ENCODE data around the gene CD300LB. TPM values are rescaled to one million over a fixed set of nuclear protein-coding genes. Genes with fewer than 3 reads are reported as not detected.

CD300LB gene
- total and polyA plus RNA-seq, 7 donors: 0.33 to 1.1 (median 0.51) TPM; not detected in 1

DNA sequence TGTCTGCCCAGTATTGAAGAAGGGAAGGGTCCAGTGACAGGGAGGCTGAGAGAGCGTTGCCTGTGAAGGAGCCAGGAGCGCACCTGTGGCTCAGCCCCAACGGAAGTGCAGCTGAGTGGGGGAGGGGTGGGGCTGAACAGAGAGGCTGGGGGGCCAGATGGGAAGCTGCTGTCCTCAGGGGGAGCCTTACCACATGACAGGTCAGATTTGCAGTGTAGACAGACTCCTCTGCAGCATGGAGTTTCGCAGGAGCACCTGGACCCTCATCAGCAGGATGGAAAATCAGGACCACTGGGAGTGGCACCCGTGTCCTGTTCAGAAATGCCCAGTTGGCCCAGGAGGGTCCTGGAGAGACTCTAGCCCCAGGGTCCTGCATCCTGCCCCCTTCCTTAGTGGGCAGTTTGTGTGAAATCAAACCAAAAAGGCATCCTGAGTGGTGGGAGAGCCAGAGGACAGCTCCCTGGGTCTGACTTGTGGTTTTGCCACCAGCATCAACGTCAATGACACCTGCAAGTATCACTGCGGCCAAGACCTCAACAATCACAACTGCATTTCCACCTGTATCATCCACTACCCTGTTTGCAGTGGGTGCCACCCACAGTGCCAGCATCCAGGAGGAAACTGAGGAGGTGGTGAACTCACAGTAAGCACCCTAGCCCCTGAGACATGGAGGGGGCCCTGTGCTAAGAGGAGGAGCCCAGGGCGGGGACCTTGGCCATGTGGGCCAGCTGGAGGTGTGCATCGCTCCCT lies 57.1 kb downstream of the CD300LB start:
- intact Hi-C loops (cut with DNase I): no loop called here
- H3K9me3 ChIP-seq: peaks cover 0 to 9% (median 3%) of the 10 kb centered on the region in 4 donors
- H3K36me3 ChIP-seq: no peaks in the 10 kb centered on the region
- DNase-seq: no peak
- H3K4me3 ChIP-seq: no peak overlapping the region
- peaks cover 0 to 47% (median 3%) of the 10 kb centered on the region in 3 donors for H3K27me3 ChIP-seq
- H3K27ac ChIP-seq: no peak overlapping the region
- 63 to 71% methylated on average over 9 of the region's 9 CpGs for WGBS, 2 donors
- TF ChIP-seq, protein P1, sequence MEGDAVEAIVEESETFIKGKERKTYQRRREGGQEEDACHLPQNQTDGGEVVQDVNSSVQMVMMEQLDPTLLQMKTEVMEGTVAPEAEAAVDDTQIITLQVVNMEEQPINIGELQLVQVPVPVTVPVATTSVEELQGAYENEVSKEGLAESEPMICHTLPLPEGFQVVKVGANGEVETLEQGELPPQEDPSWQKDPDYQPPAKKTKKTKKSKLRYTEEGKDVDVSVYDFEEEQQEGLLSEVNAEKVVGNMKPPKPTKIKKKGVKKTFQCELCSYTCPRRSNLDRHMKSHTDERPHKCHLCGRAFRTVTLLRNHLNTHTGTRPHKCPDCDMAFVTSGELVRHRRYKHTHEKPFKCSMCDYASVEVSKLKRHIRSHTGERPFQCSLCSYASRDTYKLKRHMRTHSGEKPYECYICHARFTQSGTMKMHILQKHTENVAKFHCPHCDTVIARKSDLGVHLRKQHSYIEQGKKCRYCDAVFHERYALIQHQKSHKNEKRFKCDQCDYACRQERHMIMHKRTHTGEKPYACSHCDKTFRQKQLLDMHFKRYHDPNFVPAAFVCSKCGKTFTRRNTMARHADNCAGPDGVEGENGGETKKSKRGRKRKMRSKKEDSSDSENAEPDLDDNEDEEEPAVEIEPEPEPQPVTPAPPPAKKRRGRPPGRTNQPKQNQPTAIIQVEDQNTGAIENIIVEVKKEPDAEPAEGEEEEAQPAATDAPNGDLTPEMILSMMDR (IDR thresholded peaks at IDR 0.05): no peak
- TF ChIP-seq POLR2A (IDR thresholded peaks at IDR 0.05): no peak
- no peak for TF ChIP-seq EP300 (IDR thresholded peaks at IDR 0.05)
- TF ChIP-seq POLR2AphosphoS5 (IDR thresholded peaks at IDR 0.05): no peak
- H3K4me1 ChIP-seq: no peaks in the 10 kb centered on the region

DNA sequence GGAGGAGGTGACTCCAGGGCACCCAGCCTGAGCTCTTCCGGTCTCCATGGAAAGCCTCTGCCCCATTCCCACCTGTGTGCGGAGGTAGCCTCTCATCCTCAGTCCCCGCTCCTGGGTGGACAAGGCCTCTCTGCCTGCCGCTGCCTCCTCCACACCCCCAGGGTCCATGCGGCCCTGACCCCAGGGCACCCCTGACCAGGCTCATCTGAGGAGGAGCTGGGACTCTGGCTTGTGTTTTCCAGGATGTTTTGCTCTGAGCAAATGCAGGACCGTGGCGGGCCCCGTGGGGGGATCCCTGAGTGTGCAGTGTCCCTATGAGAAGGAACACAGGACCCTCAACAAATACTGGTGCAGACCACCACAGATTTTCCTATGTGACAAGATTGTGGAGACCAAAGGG lies 58.0 kb downstream of the CD300LB start:
- no peak overlapping the region for H3K27ac ChIP-seq
- H3K27me3 ChIP-seq: peaks cover 4 to 55% (median 7%) of the 10 kb centered on the region in 3 donors
- TF ChIP-seq, protein P1 (IDR thresholded peaks at IDR 0.05): no peak
- TF ChIP-seq POLR2AphosphoS5 (IDR thresholded peaks at IDR 0.05) (no peak), POLR2A (IDR thresholded peaks at IDR 0.05) (no peak), EP300 (IDR thresholded peaks at IDR 0.05) (no peak)
- no peak overlapping the region for H3K4me3 ChIP-seq
- peaks cover 0 to 9% (median 3%) of the 10 kb centered on the region in 4 donors for H3K9me3 ChIP-seq
- H3K4me1 ChIP-seq: no peaks in the 10 kb centered on the region
- WGBS, 2 donors: 85 to 91% methylated on average over 8 of the region's 8 CpGs
- H3K36me3 ChIP-seq: no peaks in the 10 kb centered on the region
- DNase-seq: no peak
- intact Hi-C loops (cut with DNase I): no loop called here

DNA sequence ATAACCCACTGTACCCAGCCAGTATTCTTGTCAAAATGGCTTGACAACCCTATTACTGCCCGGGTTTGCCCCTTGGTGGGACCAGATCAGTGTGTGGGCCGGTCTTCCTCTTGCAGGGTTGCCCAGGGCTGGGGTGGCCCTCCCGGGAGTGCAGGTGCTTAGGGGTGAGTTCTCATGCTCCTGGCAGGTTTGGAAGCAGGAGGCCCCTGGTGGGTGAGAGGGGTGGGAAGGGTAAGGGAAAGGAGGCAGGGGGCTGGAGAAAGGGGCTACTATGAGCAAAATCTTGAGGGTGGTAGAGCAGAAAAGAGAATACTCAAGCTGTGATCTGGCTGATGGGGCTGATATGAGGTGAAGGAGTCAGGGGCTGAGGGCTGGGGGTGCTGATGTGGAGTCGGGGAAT lies 58.4 kb downstream of the CD300LB start:
- Histone ChIP-seq H3K27me3 (peaks cover 4 to 59% (median 11%) of the 10 kb centered on the region in 3 donors), H3K4me1 (no peaks in the 10 kb centered on the region), H3K36me3 (no peaks in the 10 kb centered on the region), H3K27ac (no peak overlapping the region), H3K4me3 (no peak overlapping the region), H3K9me3 (peaks cover 0 to 9% (median 3%) of the 10 kb centered on the region in 4 donors)
- TF ChIP-seq POLR2A (IDR thresholded peaks at IDR 0.05): no peak
- no peak for TF ChIP-seq POLR2AphosphoS5 (IDR thresholded peaks at IDR 0.05)
- TF ChIP-seq, protein P1 (IDR thresholded peaks at IDR 0.05): no peak
- no peak for TF ChIP-seq EP300 (IDR thresholded peaks at IDR 0.05)
- intact Hi-C loops (cut with DNase I): no loop called here
- DNase-seq: no peak
- 85 to 92% methylated on average over 4 of the region's 4 CpGs for WGBS, 2 donors

DNA sequence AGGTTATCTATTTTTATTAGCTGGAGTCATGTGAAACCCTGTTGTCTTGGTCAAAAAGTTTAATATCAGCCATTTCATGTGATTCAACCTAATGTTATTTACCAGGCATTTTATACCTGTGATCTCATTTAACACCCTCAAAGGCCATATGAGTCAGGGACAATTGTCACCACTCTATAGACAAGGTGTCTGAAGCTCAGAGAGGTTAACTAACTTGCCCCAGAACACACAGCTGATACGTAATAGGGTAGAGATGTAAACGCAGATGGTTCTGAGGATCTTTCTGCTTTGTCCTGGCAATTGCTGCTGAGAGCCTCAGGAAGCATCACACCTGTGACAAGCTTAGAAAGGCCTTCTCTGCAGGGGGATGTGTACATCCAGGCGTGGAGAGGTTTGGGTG lies 59.9 kb downstream of the CD300LB start:
- Histone ChIP-seq H3K4me1 (peaks cover 0 to 5% (median 0%) of the 10 kb centered on the region in 4 donors), H3K36me3 (no peaks in the 10 kb centered on the region), H3K27ac (no peak overlapping the region), H3K9me3 (peaks cover 0 to 9% (median 3%) of the 10 kb centered on the region in 4 donors), H3K4me3 (no peak overlapping the region), H3K27me3 (peaks cover 4 to 65% (median 26%) of the 10 kb centered on the region in 3 donors)
- intact Hi-C loops (cut with DNase I): no loop called here
- DNase-seq: no peak
- 85 to 91% methylated on average over 3 of the region's 3 CpGs for WGBS, 2 donors
- no peak for TF ChIP-seq EP300 (IDR thresholded peaks at IDR 0.05)
- TF ChIP-seq POLR2AphosphoS5 (IDR thresholded peaks at IDR 0.05): no peak
- no peak for TF ChIP-seq POLR2A (IDR thresholded peaks at IDR 0.05)
- TF ChIP-seq, protein P1 (IDR thresholded peaks at IDR 0.05): no peak

Other genes with a start within 250 kb of the CD300LB start
- 1 to 10 TPM in 1 of 4 donors, under 1 TPM in 2, not detected in 1; 0.36 to 1.7 (median 0.68) TPM for gene KIF19, start 205.2 kb downstream of the CD300LB start, total RNA-seq
- 1 to 10 TPM in 1 of 3 donors, under 1 TPM in 2; 0.60 to 3.3 (median 0.92) TPM for gene KIF19, start 205.2 kb downstream of the CD300LB start, polyA plus RNA-seq
- not detected for gene BTBD17, start 169.6 kb downstream of the CD300LB start, total RNA-seq
- gene BTBD17, start 169.6 kb downstream of the CD300LB start, polyA plus RNA-seq: under 1 TPM in 1 of 3 donors, not detected in 2; 0.03 TPM
- 1 to 10 TPM in 1 of 4 donors, not detected in 3; 1.8 TPM for gene GPR142, start 164.0 kb downstream of the CD300LB start, total RNA-seq
- under 1 TPM in 1 of 3 donors, not detected in 2; 0.16 TPM for gene GPR142, start 164.0 kb downstream of the CD300LB start, polyA plus RNA-seq
- gene GPRC5C, start 99.4 kb downstream of the CD300LB start, total RNA-seq: 10 to 100 TPM in 3 of 4 donors, 1 to 10 TPM in 1; 6.1 to 16.9 (median 12.7) TPM
- 10 to 100 TPM; 27.3 to 78.1 (median 40.8) TPM for gene GPRC5C, start 99.4 kb downstream of the CD300LB start, polyA plus RNA-seq
- gene CD300A, start 64.8 kb downstream of the CD300LB start, total RNA-seq: 1 to 10 TPM; 2.9 to 6.9 (median 3.3) TPM
- 10 to 100 TPM in 2 of 3 donors, 1 to 10 TPM in 1; 4.8 to 33.5 (median 10.9) TPM for gene CD300A, start 64.8 kb downstream of the CD300LB start, polyA plus RNA-seq
- gene CD300C, start 14.6 kb upstream of the CD300LB start, total RNA-seq: 1 to 10 TPM in 1 of 4 donors, under 1 TPM in 2, not detected in 1; 0.36 to 3.3 (median 0.83) TPM
- gene CD300C, start 14.6 kb upstream of the CD300LB start, polyA plus RNA-seq: 1 to 10 TPM in 2 of 3 donors, not detected in 1; 1.1 to 1.2 TPM
- gene CD300H, start 36.0 kb upstream of the CD300LB start, total RNA-seq: not detected
- under 1 TPM in 1 of 3 donors, not detected in 2; 0.20 TPM for gene CD300H, start 36.0 kb upstream of the CD300LB start, polyA plus RNA-seq
- gene CD300LD, start 60.8 kb upstream of the CD300LB start, total RNA-seq: not detected
- not detected for gene CD300LD, start 60.8 kb upstream of the CD300LB start, polyA plus RNA-seq
- gene CD300E, start 92.3 kb upstream of the CD300LB start, total RNA-seq: 1 to 10 TPM in 1 of 4 donors, under 1 TPM in 3; 0.28 to 2.4 (median 0.69) TPM
- gene CD300E, start 92.3 kb upstream of the CD300LB start, polyA plus RNA-seq: under 1 TPM in 2 of 3 donors, not detected in 1; under 0.01 to 0.92 TPM
- under 1 TPM in 1 of 4 donors, not detected in 3; 0.27 TPM for gene CD300LF, start 181.4 kb upstream of the CD300LB start, total RNA-seq
- 1 to 10 TPM; 1.8 to 8.3 (median 4.8) TPM for gene CD300LF, start 181.4 kb upstream of the CD300LB start, polyA plus RNA-seq
- 1 to 10 TPM in 3 of 4 donors, under 1 TPM in 1; 0.54 to 4.1 (median 1.4) TPM for gene RAB37, start 205.8 kb upstream of the CD300LB start, total RNA-seq
- gene RAB37, start 205.8 kb upstream of the CD300LB start, polyA plus RNA-seq: 10 to 100 TPM; 15.2 to 28.8 (median 16.9) TPM
- gene NHERF1, start 217.2 kb upstream of the CD300LB start, total RNA-seq: 10 to 100 TPM in 1 of 4 donors, 1 to 10 TPM in 3; 6.6 to 12.5 (median 7.3) TPM
- gene NHERF1, start 217.2 kb upstream of the CD300LB start, polyA plus RNA-seq: 100 to 1,000 TPM; 122 to 420 (median 194) TPM
- gene NAT9, start 244.9 kb upstream of the CD300LB start, total RNA-seq: 10 to 100 TPM; 14.3 to 29.9 (median 21.7) TPM
- gene NAT9, start 244.9 kb upstream of the CD300LB start, polyA plus RNA-seq: 10 to 100 TPM; 11.3 to 36.4 (median 14.4) TPM

Measured in sigmoid colon (tissue), 7 donors.